Osteoblast (primary cell): ENCODE measurements around the gene AJAP1. TPM values are rescaled to one million over a fixed set of nuclear protein-coding genes. Genes with fewer than 3 reads are reported as not detected.

Experiments
- DNase-seq: peaks from one replicate; pipeline ENCODE4 v3.0.0; 2011; ENCODE audit warnings: low spot score, mixed read lengths; ENCODE audit not compliant: insufficient read length; ENCODE audit errors: missing footprints
- H2AFZ ChIP-seq: 2 replicates; pipeline ENCODE4 v1.6.0; 2011; ENCODE audit warnings: mild to moderate bottlenecking, low read length
- H3K27ac ChIP-seq: 2 replicates; pipeline ENCODE4 v1.5.1; 2011; ENCODE audit warnings: mild to moderate bottlenecking, low read depth, low read length, moderate library complexity
- H3K27me3 ChIP-seq: 2 replicates; pipeline ENCODE4 v1.6.0; 2012; ENCODE audit warnings: mild to moderate bottlenecking, control low read depth, inconsistent platforms, low read length, moderate library complexity; ENCODE audit not compliant: insufficient read depth
- H3K36me3 ChIP-seq: 2 replicates; pipeline ENCODE4 v1.5.1; 2011; ENCODE audit warnings: mild to moderate bottlenecking, low read length, control low read depth, moderate library complexity; ENCODE audit not compliant: insufficient read depth
- H3K4me1 ChIP-seq: 2 replicates; pipeline ENCODE4 v1.5.1; 2011; ENCODE audit warnings: mild to moderate bottlenecking, low read length, control low read depth, moderate library complexity; ENCODE audit not compliant: insufficient read depth
- H3K4me2 ChIP-seq: 2 replicates; pipeline ENCODE4 v1.6.0; 2011; ENCODE audit warnings: mild to moderate bottlenecking, low read length; ENCODE audit not compliant: insufficient read depth
- H3K4me3 ChIP-seq: fragments of 200-600 bp; sonication (generic); 3 replicates; pipeline ENCODE4 v1.5.1; 2012; ENCODE audit warnings: mild to moderate bottlenecking, low read length, inconsistent platforms; ENCODE audit not compliant: insufficient read depth
- H3K79me2 ChIP-seq: 2 replicates; pipeline ENCODE4 v1.6.0; 2012; ENCODE audit warnings: mild to moderate bottlenecking, low read length, control low read depth, inconsistent platforms; ENCODE audit not compliant: insufficient read depth
- H3K9me3 ChIP-seq: 2 replicates; pipeline ENCODE4 v1.5.1; 2011; ENCODE audit warnings: low read depth, low read length, control low read depth
- H4K20me1 ChIP-seq: 2 replicates; pipeline ENCODE4 v1.6.0; 2012; ENCODE audit warnings: mild to moderate bottlenecking, low read length, control low read depth; ENCODE audit not compliant: insufficient read depth
- total RNA-seq: library from RNA; depleted of rRNA; stranded (reverse); fragments of >200 nt; gene quantifications from 2 replicates; pipeline ENCODE4 v1.2.3, GENCODE V29; 2012
- TF ChIP-seq, protein P1 (sequence below): IDR thresholded peaks from 2 replicates; pipeline ENCODE4 v1.5.1; 2011; ENCODE audit warnings: mild to moderate bottlenecking, low read depth, low read length, moderate library complexity; ENCODE audit errors: extremely low read depth

The AJAP1 gene
- total RNA-seq, 1 donor = 1.1 TPM

DNA sequence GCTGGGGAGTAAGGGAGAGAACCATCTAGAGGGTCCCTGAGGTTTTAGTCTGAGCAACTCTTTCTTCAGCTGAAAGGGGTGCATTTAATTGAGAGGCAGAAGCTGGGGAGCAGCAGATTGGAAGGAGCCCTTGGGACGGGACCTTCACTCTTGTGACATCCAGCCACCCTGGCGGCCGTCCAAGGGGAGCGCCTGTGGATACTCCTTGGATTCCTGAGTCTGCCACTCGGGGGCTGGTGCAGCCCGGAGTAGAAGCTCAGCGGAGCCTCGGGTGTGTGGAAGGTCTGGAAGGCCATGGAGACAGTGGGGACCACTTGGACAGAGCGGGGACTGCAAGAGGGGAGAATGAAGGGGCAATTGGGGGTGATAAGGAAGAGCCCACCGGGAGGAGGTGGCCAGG lies 68.7 kb downstream of the AJAP1 start:
- H3K9me3 ChIP-seq = no peaks in the 10 kb centered on the region
- no peaks in the 10 kb centered on the region for H3K27me3 ChIP-seq
- no peaks in the 10 kb centered on the region for H3K79me2 ChIP-seq
- no peak overlapping the region for H2AFZ ChIP-seq
- DNase-seq = no peak
- no peaks in the 10 kb centered on the region for H3K36me3 ChIP-seq
- H3K4me3 ChIP-seq = no peak overlapping the region
- no peak overlapping the region for H3K27ac ChIP-seq
- H3K4me1 ChIP-seq = no peaks in the 10 kb centered on the region
- TF ChIP-seq, protein P1, sequence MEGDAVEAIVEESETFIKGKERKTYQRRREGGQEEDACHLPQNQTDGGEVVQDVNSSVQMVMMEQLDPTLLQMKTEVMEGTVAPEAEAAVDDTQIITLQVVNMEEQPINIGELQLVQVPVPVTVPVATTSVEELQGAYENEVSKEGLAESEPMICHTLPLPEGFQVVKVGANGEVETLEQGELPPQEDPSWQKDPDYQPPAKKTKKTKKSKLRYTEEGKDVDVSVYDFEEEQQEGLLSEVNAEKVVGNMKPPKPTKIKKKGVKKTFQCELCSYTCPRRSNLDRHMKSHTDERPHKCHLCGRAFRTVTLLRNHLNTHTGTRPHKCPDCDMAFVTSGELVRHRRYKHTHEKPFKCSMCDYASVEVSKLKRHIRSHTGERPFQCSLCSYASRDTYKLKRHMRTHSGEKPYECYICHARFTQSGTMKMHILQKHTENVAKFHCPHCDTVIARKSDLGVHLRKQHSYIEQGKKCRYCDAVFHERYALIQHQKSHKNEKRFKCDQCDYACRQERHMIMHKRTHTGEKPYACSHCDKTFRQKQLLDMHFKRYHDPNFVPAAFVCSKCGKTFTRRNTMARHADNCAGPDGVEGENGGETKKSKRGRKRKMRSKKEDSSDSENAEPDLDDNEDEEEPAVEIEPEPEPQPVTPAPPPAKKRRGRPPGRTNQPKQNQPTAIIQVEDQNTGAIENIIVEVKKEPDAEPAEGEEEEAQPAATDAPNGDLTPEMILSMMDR = no peak
- H3K4me2 ChIP-seq = no peak overlapping the region
- H4K20me1 ChIP-seq = no peaks in the 10 kb centered on the region

DNA sequence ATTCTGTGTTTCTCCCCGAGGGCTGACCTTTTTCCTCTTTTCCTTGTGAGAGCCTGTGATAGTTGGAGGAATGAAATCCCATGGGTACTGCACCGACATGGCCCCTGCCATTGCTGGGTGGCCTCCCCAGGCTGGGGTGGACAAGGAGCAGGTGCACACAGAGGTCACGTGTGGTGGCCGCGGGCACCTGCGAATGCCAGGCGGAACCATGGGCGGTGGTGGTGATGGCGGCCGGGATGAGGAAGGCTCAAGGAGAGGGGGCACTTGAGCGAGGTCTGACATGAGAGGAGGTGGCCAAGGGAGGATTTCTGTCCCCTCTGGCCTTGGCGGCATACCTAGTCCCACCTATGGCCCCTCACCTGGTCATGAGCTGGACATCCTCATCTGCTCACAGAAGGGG lies 69.6 kb downstream of the AJAP1 start:
- no peak overlapping the region for H2AFZ ChIP-seq
- H3K4me2 ChIP-seq = no peak overlapping the region
- no peaks in the 10 kb centered on the region for H4K20me1 ChIP-seq
- no peaks in the 10 kb centered on the region for H3K36me3 ChIP-seq
- no peak for DNase-seq
- H3K27me3 ChIP-seq = no peaks in the 10 kb centered on the region
- TF ChIP-seq, protein P1 = no peak
- H3K79me2 ChIP-seq = no peaks in the 10 kb centered on the region
- no peak overlapping the region for H3K27ac ChIP-seq
- no peaks in the 10 kb centered on the region for H3K4me1 ChIP-seq
- no peak overlapping the region for H3K4me3 ChIP-seq
- no peaks in the 10 kb centered on the region for H3K9me3 ChIP-seq

DNA sequence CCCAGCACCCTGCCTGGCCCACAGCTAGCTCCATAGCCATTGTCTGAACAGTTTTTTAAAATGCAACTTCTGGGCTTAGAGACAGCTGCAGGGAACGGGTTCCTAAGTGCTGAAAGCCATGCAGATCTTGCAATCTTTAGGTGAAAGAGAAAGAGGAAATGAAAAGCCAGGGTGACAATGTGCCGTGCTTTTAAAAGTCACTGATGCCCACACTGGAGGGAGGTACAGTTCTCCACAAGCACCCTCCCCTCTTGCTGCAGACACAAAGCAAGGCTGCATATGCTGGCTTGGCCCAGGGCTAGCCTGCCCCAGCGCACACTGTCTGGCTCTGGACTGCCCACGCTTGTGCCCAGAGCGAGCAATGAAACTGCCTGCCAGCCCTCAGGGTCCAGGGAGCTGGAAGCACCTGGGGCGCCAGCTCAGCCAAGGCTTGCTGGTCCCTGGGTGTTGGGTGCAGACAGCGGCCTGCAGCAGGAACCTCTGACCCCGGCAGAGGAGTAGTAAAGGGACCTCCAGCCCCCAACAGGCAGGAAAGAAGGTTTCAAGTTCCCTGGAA lies 70.4 kb downstream of the AJAP1 start:
- H3K27me3 ChIP-seq = no peaks in the 10 kb centered on the region
- no peak for DNase-seq
- TF ChIP-seq, protein P1 = no peak
- no peaks in the 10 kb centered on the region for H3K36me3 ChIP-seq
- H3K79me2 ChIP-seq = no peaks in the 10 kb centered on the region
- no peak overlapping the region for H2AFZ ChIP-seq
- H3K4me2 ChIP-seq = no peak overlapping the region
- H4K20me1 ChIP-seq = no peaks in the 10 kb centered on the region
- H3K9me3 ChIP-seq = no peaks in the 10 kb centered on the region
- H3K27ac ChIP-seq = no peak overlapping the region
- no peak overlapping the region for H3K4me3 ChIP-seq
- no peaks in the 10 kb centered on the region for H3K4me1 ChIP-seq

DNA sequence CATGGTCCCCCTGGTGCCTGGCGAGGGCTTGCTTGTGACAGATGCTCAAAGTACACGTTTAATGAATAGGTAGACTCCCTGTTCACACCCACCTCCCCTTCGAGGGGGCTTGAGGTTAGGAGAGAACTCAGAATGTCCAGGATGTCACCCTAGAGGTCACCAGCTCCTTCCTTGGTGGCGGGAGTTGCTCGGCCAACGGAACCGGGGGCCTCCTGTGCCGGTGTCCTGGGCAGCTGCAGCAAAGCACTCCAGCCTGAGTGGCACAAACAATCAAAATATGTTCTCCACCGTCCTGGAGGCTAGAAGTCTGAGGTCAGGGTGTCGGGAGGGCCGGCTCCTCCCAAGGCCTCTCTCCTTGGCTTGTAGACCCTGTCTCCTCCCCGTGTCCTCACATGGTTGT lies 71.0 kb downstream of the AJAP1 start:
- no peaks in the 10 kb centered on the region for H3K79me2 ChIP-seq
- no peak for DNase-seq
- no peaks in the 10 kb centered on the region for H3K4me1 ChIP-seq
- no peaks in the 10 kb centered on the region for H3K36me3 ChIP-seq
- H3K27ac ChIP-seq = no peak overlapping the region
- H2AFZ ChIP-seq = no peak overlapping the region
- no peaks in the 10 kb centered on the region for H4K20me1 ChIP-seq
- no peaks in the 10 kb centered on the region for H3K27me3 ChIP-seq
- TF ChIP-seq, protein P1 = no peak
- no peak overlapping the region for H3K4me3 ChIP-seq
- no peak overlapping the region for H3K4me2 ChIP-seq
- H3K9me3 ChIP-seq = no peaks in the 10 kb centered on the region
